HG02798 (cell line): ENCODE results near the gene FGF9.

Experiments used
- ATAC-seq: cut with Tn5 transposase; IDR thresholded peaks from one replicate; pipeline ENCODE4 v1.9.1; 2021; ENCODE audit warnings: mild to moderate bottlenecking; ENCODE audit not compliant: unreplicated experiment, poor library complexity

The FGF9 gene

GRCh38 chr13:21749410-21749809, 78.5 kb downstream of the FGF9 start:
- ATAC-seq, result no peak

DNA sequence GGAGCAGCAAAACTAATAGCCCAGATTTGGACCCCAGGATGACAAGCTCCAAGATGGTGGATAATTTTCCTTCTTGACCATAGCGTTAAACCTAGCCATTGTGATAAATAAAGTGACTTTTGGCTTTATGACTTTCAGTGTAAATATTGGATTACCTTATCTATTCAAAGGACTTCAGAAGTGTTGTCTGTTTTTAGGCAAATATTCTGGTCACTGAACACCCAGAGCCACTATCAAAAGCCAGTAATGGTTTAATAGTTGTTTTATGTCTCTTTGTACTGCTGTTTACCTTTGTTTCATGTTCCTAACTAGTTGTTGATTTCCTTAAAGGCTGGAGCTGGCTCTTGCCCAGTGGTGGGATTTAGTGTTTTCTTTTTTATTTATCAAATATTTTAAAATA, 81.6 kb downstream of the FGF9 start:
- no peak for ATAC-seq

GRCh38 chr13:21753117-21753729, 82.3 kb downstream of the FGF9 start:
- ATAC-seq, result no peak
